GM04503 (cell line): ENCODE results near the gene LRFN5.

Experiments
- DNase-seq: peaks from one replicate; pipeline ENCODE4 v3.0.0-alpha.2; 2012; ENCODE audit warnings: low read depth

The LRFN5 gene

GRCh38 chr14:41773536-41774279 lies 167.0 kb downstream of the LRFN5 start:
- DNase-seq: no peak

GRCh38 chr14:41782511-41782910 lies 175.8 kb downstream of the LRFN5 start:
- no peak for DNase-seq

GRCh38 chr14:41783403-41783802 lies 176.7 kb downstream of the LRFN5 start:
- no peak for DNase-seq

- no peak for DNase-seq
Observed at GRCh38 chr14:41785696-41786095, 179.0 kb downstream of the LRFN5 start.

DNA sequence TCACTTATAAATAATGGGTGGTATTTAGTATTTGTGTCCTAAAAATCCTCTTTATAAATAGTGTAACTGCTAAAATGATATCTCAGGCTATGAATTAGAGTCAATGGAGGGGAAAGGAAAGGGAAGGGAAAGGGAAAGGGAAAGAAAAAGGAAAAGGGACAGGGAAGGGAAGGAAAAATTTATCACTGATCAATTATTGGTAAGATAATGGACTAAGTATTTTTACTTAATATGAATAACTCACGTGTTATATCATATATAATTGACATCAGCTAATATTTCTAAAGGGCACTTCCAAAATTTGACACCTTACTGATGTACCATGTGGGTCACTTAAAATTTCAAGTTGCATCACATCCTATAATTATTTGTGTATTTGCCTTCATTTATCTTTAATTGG lies 193.1 kb downstream of the LRFN5 start:
- no peak for DNase-seq

GRCh38 chr14:41805633-41806032 lies 199.0 kb downstream of the LRFN5 start:
- no peak for DNase-seq

- DNase-seq: no peak
Observed at GRCh38 chr14:41806366-41806975, 199.8 kb downstream of the LRFN5 start.

DNA sequence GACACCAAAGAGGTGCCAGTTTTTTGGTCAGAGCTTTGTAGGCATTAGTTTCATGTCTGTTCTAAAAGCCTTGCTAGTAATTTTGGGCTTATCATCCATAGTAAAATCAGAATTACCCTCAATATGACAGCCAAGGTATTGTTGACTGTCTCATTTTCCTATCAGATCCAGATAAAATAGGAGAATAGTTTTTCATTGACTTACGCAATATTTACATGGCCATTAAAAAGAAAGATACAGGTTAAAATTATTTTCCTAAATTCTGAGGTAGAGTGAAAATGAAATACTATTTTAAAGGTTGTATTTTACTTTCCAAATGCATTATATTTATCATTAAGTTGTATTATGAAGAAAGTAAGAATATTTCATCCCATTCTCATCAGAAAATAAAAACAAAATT lies 203.7 kb downstream of the LRFN5 start:
- DNase-seq: no peak

DNA sequence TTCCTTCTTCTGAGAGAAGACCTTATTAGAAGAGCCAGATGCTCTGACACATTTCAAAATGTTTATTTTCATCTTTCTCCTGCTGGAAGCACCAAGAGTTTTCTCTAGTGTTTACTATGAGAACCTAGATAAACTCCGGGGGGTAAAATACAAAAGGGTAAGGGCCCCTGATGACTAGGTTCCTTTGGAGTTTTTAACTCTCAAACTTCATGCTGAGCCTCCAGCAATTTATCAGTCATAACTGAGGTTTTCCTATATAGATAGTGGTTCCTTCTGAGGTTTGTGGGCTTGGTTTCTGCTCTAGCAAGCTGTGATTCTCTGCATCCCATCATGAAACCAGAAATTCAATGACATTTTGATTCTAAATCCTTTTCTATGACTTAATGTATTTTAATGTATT lies 210.9 kb downstream of the LRFN5 start:
- DNase-seq: no peak

DNA sequence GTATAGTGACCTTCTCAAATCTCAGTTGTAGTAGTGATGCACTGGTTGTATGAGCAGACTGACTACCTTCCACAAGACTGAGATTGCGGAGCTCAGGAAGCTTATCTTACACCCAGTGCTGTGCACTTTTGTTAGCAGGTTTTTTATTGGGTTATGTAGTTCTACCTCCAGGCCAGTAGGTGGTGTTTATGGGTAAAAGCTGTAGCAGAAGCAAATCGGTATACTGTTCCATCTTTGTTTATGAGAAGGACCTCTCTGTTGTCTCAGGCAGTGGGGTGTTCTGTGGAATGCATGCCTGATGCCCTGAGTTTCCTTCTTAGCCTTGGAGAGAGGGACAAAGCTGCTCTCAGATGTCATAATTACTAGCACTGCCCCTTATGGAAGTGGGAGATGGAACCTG lies 217.8 kb downstream of the LRFN5 start:
- no peak for DNase-seq

GRCh38 chr14:41825622-41826021 lies 218.9 kb downstream of the LRFN5 start:
- DNase-seq: no peak

DNA sequence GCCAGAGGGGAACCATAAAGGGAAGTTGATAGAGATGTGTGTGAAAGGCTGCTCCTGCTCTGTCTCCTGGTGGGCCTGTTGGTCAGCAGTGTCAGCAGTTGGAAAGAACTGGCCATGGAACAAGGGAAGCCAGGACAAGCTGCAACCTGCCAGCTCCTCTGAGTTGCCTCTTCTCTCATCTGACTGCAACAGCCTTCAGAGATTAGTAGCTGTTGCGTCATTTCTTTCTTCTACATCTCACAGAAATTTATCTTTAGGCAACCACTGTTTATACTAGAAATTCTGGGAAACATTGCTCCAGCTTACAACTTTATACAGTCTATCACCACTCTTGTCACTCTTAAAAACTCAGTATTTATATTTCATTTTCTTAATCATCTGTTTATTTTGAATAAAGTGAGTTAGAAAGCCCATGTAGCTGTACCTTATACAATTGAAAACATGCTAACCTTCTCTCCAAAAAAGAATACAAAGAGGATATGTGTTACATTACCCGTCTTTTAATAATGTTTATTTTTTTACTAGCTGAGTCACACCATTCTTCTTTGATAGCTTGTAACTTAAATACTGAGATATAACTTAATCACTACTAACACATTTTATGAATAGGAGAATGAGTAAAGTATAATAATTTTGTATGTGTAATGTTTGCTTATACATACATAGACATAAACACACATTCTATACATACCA lies 224.2 kb downstream of the LRFN5 start:
- no peak for DNase-seq

GRCh38 chr14:41839661-41840060 lies 233.0 kb downstream of the LRFN5 start:
- no peak for DNase-seq

- DNase-seq: no peak
Observed at GRCh38 chr14:41859336-41859735, 252.7 kb downstream of the LRFN5 start.

DNA sequence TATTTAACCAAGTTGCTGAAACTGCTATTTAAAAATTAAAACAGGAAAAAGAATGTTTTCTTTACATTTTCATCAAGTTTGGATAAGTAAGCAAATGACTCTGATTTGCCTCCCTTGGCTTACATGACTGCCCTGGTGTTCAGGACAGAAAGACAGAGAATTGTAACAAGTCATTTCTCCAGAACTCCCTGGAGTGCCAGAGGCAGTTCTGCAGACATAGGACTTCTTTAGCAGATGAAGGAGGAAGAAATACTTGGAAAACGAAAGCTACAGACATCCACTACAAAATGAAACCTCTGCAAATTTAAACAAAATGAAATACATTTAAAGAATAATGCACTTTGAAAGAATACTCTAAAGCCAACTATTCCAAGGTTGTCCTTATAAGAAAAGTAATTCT lies 253.9 kb downstream of the LRFN5 start:
- no peak for DNase-seq

GRCh38 chr14:41865894-41866293 lies 259.2 kb downstream of the LRFN5 start:
- DNase-seq: no peak

GRCh38 chr14:41868396-41868795 lies 261.7 kb downstream of the LRFN5 start:
- DNase-seq: no peak

GRCh38 chr14:41872931-41873685 lies 266.4 kb downstream of the LRFN5 start:
- no peak for DNase-seq

GRCh38 chr14:41873686-41874317 lies 267.1 kb downstream of the LRFN5 start:
- no peak for DNase-seq

DNA sequence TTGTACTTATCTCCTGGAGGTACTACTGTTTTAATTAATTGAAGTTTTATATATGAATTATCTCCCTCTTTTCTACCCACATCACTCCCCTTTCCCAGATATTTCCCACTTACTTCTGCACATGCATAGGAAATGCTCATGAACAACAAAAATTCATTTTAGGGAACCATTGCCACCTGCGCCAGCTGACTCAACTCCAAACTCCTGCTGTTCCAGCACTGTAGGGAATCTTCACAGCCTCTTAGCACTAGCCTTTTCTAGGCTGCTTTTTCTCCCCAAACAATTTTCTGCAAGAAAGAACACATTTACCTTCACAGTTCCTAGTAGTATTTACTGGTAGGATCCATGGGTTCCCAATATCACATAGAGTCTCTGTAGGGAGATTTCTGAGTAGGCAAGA lies 268.4 kb downstream of the LRFN5 start:
- no peak for DNase-seq

GRCh38 chr14:41878321-41878720 lies 271.6 kb downstream of the LRFN5 start:
- no peak for DNase-seq

- no peak for DNase-seq
Observed at GRCh38 chr14:41891624-41892023, 284.9 kb downstream of the LRFN5 start.
